GM21381 (cell line): ENCODE measurements around the gene IRF5.
"Not testable (repeated sequence)": the region's sequence is repeated elsewhere in the genome, so short reads cannot be mapped to it uniquely, and the experiment has no call there.

Experiments used
- ATAC-seq: cut with Tn5 transposase; IDR thresholded peaks from one replicate; pipeline ENCODE4 v1.9.1; 2021; ENCODE audit warnings: mild to moderate bottlenecking, moderate library complexity; ENCODE audit not compliant: unreplicated experiment

The IRF5 gene

DNA sequence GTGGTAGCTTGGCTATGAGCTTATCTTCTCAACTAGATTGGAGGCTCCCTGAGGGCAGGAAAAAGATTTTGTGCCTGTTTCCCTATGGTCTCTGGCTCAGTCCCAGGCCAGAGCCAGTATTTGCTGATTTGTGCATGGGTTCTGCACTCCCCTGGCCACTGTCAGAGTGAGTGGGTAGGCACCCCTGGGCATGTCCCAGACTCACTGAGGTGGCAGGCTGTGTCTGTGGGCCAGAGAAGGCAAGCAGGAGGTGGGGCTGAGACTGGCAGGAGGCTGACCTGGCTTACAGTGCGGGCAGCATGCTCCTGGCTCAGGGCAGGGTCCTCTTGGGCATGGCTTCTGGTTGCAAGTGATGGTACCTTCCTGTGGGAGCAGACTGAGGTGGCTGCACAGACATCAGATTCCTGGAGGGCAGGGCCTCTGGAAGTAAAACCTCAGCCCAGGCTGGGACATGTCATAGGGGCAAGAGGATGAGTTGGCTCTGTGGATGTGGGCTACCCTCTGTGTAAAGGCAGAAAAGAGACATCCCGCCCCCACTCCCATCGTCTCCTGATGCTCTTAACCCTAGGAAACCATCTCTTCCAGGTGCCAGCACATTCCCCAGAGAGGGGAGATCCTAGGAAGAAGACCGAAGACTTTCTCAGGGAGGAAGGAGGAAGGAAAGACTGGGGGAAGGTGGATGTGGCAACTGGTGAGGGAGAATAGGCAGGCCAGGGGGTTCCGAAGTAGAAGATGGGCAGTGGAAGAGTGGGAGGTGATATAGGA is 31.5 kb upstream of the IRF5 start:
- ATAC-seq = no peak

- no peak for ATAC-seq
These were observed 30.8 kb upstream of the IRF5 start for GRCh38 chr7:128906766-128907559.

GRCh38 chr7:128908750-128909624 is 28.7 kb upstream of the IRF5 start:
- ATAC-seq = no peak

- no peak for ATAC-seq
These were observed 27.8 kb upstream of the IRF5 start for GRCh38 chr7:128909625-128910568.

- ATAC-seq = no peak
These were observed 27.2 kb upstream of the IRF5 start, which contains the start of gene KCP for GRCh38 chr7:128910569-128910945. KCP (minus strand) TSS chr7:128910709; CDS start chr7:128910676, 33 bp downstream.

GRCh38 chr7:128911423-128912031 is 26.2 kb upstream of the IRF5 start:
- no peak for ATAC-seq

GRCh38 chr7:128912281-128912680 is 25.4 kb upstream of the IRF5 start:
- no peak for ATAC-seq

- ATAC-seq = not testable (repeated sequence)
These were observed 24.8 kb upstream of the IRF5 start for GRCh38 chr7:128912709-128913495.

DNA sequence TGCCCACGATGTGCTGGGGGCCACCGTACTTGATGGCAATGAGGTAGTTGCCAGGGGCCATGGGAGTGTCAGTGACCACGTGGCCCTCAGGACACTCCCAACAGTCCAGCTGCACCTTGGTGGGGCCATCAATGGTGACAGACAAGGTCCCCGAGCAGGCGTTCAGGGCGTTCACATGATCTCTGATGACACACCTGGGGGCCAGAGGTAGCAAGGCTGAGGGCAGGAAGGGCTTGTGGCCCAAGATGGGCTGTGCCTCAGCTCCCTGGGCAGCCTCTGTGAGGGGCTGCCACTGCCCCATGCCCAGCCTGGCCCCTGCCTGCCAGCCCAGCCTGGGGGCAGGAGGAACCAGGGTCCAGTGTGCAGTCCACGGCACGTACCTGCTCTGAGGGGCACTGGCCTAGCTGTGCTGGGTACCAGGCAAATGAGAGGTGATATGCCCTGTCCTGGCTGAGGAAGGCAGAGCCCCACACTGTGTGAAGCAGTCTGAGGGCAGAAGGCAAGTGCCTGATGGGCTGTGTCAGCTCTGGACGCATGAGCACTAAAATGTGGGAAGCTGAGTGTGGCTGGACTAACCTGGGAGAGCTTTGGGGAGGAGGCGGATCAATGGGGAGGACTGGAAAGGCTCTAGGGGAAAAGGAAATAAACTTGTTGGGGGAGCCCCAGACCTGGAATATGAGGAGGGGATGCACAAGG is 23.7 kb upstream of the IRF5 start:
- ATAC-seq = no peak

- no peak for ATAC-seq
These were observed 23.1 kb upstream of the IRF5 start for GRCh38 chr7:128914566-128915151.

DNA sequence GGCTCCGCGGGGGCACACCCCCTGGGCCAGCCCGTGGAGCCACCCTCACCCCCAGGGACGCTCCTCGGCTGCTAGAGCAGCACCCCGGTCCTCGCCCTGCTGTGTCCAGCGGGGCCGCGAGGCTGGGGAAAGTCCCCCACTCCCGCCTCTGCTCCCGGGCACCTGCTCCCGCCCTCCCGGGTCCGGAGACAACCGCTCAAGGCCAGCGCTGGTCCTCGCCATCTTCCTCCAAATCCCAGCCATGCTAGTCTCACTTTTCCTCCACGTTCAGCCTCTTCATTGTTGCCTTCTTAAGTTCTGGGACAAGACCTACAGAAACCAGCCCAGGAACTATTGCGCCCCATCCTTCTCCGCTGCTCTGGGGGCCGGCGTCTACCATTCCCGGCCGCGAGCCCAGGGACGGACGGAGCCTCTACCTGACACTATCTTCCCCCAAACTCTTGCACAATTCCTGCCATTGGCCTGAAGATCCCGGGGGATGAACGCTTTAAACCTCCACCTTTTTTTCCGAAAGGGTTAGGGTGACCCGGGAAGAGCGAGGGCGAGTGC is 22.4 kb upstream of the IRF5 start:
- ATAC-seq = no peak

DNA sequence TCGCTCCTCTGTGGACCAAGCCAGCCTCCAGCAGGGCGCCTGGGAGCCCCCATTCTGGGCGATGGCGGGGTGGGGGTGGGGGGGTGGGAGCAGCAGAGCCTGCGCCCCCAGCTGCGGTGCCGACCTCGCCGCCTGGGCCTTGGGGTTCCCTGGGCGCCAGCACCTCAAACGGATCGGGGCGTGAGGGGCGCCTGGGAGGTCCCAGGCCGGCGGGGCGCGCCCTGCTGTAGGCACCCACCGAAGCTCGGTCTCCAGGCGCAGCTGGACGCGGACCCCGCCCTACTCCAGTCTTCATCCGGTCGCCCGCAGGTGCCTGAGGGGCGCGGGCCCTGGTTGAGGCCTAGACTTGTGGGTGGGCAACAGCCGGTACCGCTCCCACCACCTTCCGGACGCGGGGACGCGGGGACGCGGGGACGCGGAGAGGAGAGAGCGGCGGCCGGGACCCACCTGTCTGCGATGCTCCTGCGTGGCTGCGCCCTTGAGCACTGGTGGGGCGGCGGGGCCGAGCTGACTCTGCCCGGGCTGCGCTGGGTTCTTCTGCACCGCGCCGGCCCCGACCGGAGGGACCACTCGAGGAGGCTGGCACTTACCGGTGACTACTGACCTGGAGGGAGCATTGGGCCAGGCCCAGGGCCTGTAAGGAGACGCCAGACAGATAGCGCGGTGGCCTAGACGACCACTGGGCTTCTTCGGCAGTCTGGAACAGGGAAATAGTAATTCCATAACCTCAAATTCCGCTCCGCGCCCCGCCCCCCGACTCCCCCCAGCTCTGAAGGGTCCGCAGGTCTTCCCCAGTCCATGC is 21.7 kb upstream of the IRF5 start:
- ATAC-seq = no peak

DNA sequence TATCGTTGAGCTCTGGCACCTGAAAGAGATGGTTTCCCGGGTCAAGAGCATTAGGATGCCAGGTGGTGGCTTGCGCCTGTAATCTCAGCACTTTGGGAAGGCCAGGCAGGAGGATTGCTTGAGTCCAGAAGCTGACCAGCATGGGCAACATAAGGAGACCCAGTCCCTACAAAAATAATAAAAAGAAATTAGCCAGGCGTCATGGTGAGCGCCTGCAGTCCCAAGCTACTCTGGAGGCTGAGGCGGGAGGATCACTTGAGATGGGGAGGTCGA is 21.1 kb upstream of the IRF5 start:
- no peak for ATAC-seq

- no peak for ATAC-seq
These were observed 20.6 kb upstream of the IRF5 start for GRCh38 chr7:128917122-128917521.

- no peak for ATAC-seq
These were observed 19.6 kb upstream of the IRF5 start for GRCh38 chr7:128918016-128918665.

DNA sequence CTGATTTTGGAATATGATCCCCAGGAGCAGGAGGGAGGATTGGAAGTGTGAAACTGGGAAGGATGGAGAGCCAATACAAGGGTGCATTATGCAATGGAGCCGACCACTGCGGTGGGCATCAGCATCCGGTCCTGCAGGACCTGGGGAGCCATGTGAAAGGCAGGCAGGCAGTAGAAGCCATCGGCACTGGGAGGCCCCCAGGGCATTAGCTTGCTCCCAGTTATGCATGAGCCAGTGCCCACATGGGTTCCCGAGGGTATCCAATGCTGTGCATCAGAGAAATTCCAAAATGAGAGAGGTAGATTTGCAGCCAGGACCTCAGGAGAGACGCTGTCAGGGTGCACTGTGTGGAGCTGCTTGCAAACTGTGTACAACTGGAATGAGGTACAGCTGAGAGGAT is 18.5 kb upstream of the IRF5 start:
- ATAC-seq = no peak
